NCI-H2171 treated with DMSO at 0.1 percent for 48 hours (cell line): ENCODE results near the gene DPEP2.
"Not testable (repeated sequence)": the region's sequence is repeated elsewhere in the genome, so short reads cannot be mapped to it uniquely, and the experiment has no call there.

Source experiments
- DNase-seq: peaks from one replicate; lab custom pipeline; 2025; lab: John Stamatoyannopoulos, UW

Gene DPEP2

GRCh38 chr16:67976205-67976604 lies 23.1 kb downstream of the DPEP2 start:
- no peak for DNase-seq

GRCh38 chr16:67975321-67976105 lies 23.8 kb downstream of the DPEP2 start:
- no peak for DNase-seq

- DNase-seq: not testable (repeated sequence)
Measured at GRCh38 chr16:67972285-67972684, 27.0 kb downstream of the DPEP2 start.

- no peak for DNase-seq
Measured at GRCh38 chr16:67971111-67971510, 28.2 kb downstream of the DPEP2 start.

GRCh38 chr16:67969254-67970039 lies 29.8 kb downstream of the DPEP2 start:
- peak; percentile 8 for DNase-seq

- peak; percentile 56 for DNase-seq
Measured at GRCh38 chr16:67968400-67969253, 30.7 kb downstream of the DPEP2 start, which contains the start of gene SLC12A4. TSS of gene SLC12A4 (minus strand) at chr16:67968637. CDS start at chr16:67968553, 84 bp downstream.

- no peak for DNase-seq
Measured at GRCh38 chr16:67967958-67968399, 31.3 kb downstream of the DPEP2 start.

GRCh38 chr16:67967183-67967957 lies 31.9 kb downstream of the DPEP2 start:
- DNase-seq: no peak

GRCh38 chr16:67966549-67967182 lies 32.6 kb downstream of the DPEP2 start:
- no peak for DNase-seq

- DNase-seq: no peak
Measured at GRCh38 chr16:67965668-67966548, 33.4 kb downstream of the DPEP2 start.

GRCh38 chr16:67964477-67965131 lies 34.7 kb downstream of the DPEP2 start:
- DNase-seq: no peak

- no peak for DNase-seq
Measured at GRCh38 chr16:67963662-67964321, 35.5 kb downstream of the DPEP2 start.

GRCh38 chr16:67963292-67963661 lies 36.0 kb downstream of the DPEP2 start:
- DNase-seq: no peak

GRCh38 chr16:67962135-67962534 lies 37.1 kb downstream of the DPEP2 start:
- DNase-seq: no peak

- DNase-seq: peak; percentile 74
Measured at GRCh38 chr16:67961551-67961957, 37.7 kb downstream of the DPEP2 start.

- DNase-seq: no peak
Measured at GRCh38 chr16:67959536-67960329, 39.6 kb downstream of the DPEP2 start.

- DNase-seq: no peak
Measured at GRCh38 chr16:67957622-67958021, 41.7 kb downstream of the DPEP2 start.
